HG02870 (cell line): ENCODE data around the gene PATJ.
"Not testable (repeated sequence)": the region's sequence is repeated elsewhere in the genome, so short reads cannot be mapped to it uniquely, and the experiment has no call there.

Source experiments
- ATAC-seq: cut with Tn5 transposase; IDR thresholded peaks from one replicate; pipeline ENCODE4 v1.9.1; 2021; ENCODE audit warnings: mild to moderate bottlenecking, moderate library complexity; ENCODE audit not compliant: unreplicated experiment

The PATJ gene

GRCh38 chr1:61887076-61887867 is 145.0 kb downstream of the PATJ start:
- ATAC-seq = no peak

- ATAC-seq = no peak
These were observed 145.8 kb downstream of the PATJ start for GRCh38 chr1:61887931-61888564.

GRCh38 chr1:61888808-61889207 is 146.5 kb downstream of the PATJ start:
- no peak for ATAC-seq

- not testable (repeated sequence) for ATAC-seq
These were observed 148.2 kb downstream of the PATJ start for GRCh38 chr1:61890435-61890834.

- no peak for ATAC-seq
These were observed 150.7 kb downstream of the PATJ start for GRCh38 chr1:61892977-61893376.

- ATAC-seq = not testable (repeated sequence)
These were observed 152.0 kb downstream of the PATJ start for GRCh38 chr1:61894296-61894695.

GRCh38 chr1:61895175-61895574 is 152.9 kb downstream of the PATJ start:
- ATAC-seq = no peak

DNA sequence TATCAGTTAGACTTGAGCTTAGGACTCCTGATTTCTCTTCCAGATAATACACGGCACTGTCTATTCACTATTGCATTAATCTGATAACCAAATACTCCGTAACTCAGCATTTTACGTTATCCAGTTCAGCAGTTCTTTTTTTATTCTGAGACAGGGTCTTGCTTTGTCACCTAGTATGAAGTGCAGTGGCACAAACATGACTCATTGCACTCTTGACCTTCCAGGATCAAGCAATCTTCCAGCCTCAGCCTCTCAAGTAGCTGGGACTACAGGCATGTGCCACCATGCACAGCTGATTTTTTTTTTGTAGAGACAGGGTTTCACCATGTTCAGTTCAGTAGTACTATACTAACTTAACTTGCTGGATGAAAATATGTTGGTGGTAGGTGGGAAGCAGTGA is 156.4 kb downstream of the PATJ start:
- no peak for ATAC-seq

GRCh38 chr1:61904354-61904753 is 162.1 kb downstream of the PATJ start:
- ATAC-seq = no peak

GRCh38 chr1:61907102-61907501 is 164.8 kb downstream of the PATJ start:
- ATAC-seq = no peak

GRCh38 chr1:61910035-61910434 is 167.8 kb downstream of the PATJ start:
- no peak for ATAC-seq

GRCh38 chr1:61914823-61915482 is 172.7 kb downstream of the PATJ start:
- no peak for ATAC-seq

DNA sequence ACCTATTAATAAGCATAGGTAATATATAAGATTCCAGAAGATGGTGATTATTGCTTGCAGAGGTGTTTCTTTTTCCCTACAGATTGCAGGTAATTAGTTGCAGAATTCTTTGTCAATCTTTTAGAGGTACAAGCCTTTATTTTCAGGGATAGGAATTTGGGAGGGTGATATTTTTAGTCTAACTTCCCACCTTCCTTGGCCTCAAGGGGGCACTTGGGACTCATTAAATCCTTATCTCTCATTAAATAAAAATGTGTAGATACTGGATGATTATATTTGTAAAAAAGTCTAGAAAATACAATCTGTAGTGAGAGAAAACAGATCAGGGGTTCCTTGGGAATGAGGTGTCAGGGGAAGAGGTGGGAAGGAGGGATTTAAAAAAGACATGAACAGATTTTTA is 179.2 kb downstream of the PATJ start:
- no peak for ATAC-seq

DNA sequence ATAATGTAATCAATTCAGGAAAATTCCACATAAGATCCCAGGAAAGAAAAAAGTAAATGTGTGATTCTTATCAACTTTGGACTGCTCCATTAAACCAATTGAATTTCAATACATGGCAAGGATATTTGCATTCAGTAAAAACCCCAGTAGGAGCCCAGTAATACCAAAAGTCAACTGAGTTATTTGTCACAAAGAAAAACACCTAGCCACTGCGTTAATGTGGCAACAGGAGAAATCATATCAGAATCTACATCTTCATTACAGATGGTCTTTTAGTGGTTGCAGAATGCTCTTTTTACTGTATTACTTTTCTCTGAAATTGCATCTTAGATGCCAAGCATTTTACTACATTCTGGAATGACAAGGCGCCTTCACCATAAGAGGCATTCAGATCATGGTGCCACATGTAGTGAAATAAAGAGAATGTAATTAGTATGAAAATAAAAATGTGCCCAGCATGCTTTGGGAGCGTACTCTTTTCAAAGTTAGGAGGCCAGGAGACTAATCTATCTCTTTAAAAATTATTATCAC is 180.7 kb downstream of the PATJ start:
- ATAC-seq = no peak

GRCh38 chr1:61925591-61926298 is 183.5 kb downstream of the PATJ start:
- ATAC-seq = no peak

DNA sequence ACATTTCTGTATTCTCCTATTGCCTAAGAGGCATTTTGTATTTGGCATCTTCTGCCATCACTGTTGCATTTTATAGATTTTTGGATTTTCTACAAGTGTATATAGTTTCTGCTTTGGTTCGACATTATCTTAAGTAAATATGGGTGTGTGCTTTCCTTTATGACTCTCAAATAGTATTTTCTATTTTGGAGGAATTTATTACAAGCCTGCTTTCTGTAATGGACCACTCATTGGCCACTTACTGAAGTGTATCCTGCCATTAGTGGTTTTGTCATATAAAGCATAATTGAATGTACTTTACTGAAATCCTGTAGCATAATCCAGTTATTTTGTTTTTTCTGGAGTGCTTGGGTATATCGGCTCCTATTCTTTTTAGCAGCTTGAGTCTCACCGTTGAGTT is 184.3 kb downstream of the PATJ start:
- ATAC-seq = no peak

- no peak for ATAC-seq
These were observed 187.9 kb downstream of the PATJ start for GRCh38 chr1:61930116-61930645.

- ATAC-seq = no peak
These were observed 189.5 kb downstream of the PATJ start for GRCh38 chr1:61931587-61932279.

DNA sequence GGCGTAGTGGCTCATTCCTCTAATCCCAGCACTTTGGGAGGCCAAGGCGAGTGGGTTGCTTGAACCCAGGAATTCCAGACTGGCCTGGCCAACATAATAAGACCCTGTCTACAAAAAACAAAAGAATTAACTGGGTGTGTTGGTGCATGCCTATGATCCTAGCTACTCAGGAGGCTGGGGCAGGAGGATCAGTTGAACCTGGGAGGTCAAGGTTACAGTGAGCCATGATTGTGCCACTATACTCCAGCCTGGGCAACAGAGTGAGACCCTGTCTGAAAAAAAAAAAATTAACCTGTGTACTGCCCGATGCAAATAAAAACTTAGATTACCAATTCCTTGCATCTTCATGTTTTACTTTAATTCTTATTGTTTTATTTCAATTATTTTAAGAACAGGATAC is 193.2 kb downstream of the PATJ start:
- no peak for ATAC-seq

GRCh38 chr1:61936839-61937238 is 194.6 kb downstream of the PATJ start:
- ATAC-seq = no peak
